Myometrial cell (primary cell): Measurements from ENCODE around the gene ADAM17. TPM values are rescaled to one million over a fixed set of nuclear protein-coding genes. Genes with fewer than 3 reads are reported as not detected.

ENCODE experiments used
- total RNA-seq: library from RNA; depleted of rRNA; stranded (reverse); fragments of >200 nt; gene quantifications from 2 replicates; pipeline ENCODE4 v1.2.3, GENCODE V29; 2015

The ADAM17 gene
- 16.7 and 19.9 TPM in 2 replicates for total RNA-seq

DNA sequence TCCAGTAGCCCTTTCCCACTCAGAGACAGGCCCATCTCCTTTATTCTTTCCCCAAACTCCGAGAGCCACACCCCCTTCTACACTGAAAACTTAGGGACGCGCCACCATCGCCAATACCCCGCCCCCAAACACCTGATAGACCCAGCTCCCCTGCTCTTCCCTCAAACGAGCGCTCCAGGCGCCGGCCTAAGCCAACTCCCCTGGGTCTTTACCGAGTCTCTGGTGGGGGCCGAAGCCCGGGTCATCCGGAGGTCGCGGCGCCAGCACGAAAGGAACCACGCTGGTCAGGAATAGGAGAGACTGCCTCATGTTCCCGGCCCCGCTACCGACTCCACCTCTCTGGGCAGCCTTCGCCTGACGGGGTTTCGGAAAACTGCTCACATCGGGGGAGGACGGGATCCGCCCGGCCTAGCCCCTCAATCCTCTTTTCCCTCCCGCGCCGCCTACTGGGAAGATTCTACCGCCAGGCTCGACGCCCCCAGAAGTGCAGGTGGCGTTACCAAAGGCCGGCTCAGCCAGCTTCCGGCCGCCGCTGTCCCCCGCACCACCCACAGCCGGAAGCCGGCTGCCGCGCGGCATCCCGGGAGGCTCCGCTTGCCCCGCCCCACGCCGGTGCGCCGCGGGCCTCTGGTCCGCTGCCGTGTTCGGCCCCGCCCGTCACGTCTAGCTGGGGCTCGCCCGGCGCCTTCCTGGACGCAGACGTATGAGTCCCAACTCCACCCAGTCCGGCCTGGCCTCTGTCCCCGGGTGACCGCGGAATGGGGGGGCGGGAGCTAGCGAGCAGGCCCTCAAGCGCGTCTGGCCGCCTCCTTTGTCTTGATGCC lies at the start of gene ADAM17:
Gene ADAM17 (minus strand): TSS at position 534 of the 824 bp plus-strand sequence. CDS start 225 bp downstream, at position 309.

DNA sequence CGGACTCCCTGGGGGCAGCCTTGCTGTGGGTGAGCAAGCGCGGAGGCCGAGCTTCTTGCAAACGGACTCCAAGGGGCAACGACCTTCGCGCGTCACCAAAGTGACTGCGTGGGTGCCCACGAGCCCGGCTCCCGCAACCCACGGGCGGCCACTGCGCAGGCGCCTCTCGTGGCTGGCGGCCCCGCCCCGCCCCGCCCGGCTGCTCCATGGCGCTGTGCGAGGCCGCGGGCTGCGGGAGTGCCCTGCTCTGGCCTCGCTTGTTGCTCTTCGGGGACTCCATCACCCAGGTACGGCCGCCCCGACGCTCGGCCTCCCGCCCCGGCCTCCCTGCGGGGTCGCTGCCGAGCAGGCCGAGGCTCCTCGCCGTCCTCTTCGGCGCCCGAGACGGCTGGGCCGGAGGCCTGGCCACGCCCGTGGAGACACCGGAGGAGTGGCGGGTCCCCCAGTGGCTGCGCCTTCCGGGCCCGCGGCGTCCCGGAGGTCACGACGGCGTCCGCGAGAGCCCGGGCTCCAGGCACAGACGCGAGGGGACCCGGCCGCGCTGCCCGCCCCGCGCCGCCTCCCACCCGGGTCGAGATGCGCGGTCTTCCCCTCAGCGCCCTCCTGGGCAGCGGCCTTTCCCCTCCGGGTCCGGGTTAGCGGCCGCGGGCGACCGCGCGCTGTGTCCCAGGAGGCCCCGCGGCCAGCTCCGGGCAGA lies 81.1 kb downstream of the ADAM17 start, which contains the start of gene IAH1:
Gene IAH1 (plus strand): TSS at position 191 of the 697 bp plus-strand sequence. CDS start 16 bp downstream, at position 207.

Other genes starting within 250 kb of the ADAM17 start
- 100 and 129 TPM in 2 replicates for gene ITGB1BP1, start 132.3 kb downstream of the ADAM17 start, total RNA-seq
- gene CPSF3, start 132.2 kb downstream of the ADAM17 start, total RNA-seq = 63.4 and 76.4 TPM in 2 replicates
- gene IAH1, start 81.3 kb downstream of the ADAM17 start, total RNA-seq = 88.5 and 98.9 TPM in 2 replicates
- gene YWHAQ, start 75.2 kb upstream of the ADAM17 start, total RNA-seq = 395 and 419 TPM in 2 replicates